ENCODE measurements around the gene TP73. TPM values are rescaled to one million over a fixed set of nuclear protein-coding genes. Genes with fewer than 3 reads are reported as not detected.

TP73 gene
- polyA plus RNA-seq, 1 donor from 2014 or later = not detected

GRCh38 chr1:3746830-3747521 lies 94.7 kb downstream of the TP73 start:
- peak overlapping the region; percentile 36 for H2AFZ ChIP-seq (ENCODE audit: low read depth, low read length)
- peak overlapping the region; percentile 75 for H3K9ac ChIP-seq (ENCODE audit: low read length)
- peak overlapping the region; percentile 91 for H3K4me3 ChIP-seq (ENCODE audit: low read length)
- no peaks in the 10 kb centered on the region for H4K20me1 ChIP-seq (ENCODE audit: insufficient read depth)
- peak overlapping the region; percentile 16 for H3K27ac ChIP-seq (ENCODE audit: low read length)
- H3K4me2 ChIP-seq (ENCODE audit: low read length) = peak overlapping the region; percentile 94
- TF ChIP-seq SMC3 (conservative IDR thresholded peaks at IDR 0.05; ENCODE audit: poor library complexity) = no peak
- TF ChIP-seq EZH2 (IDR thresholded peaks at IDR 0.05; ENCODE audit: borderline replicate concordance, insufficient read depth, low read length, poor library complexity, severe bottlenecking) = no peak
- TF ChIP-seq EP300 (conservative IDR thresholded peaks at IDR 0.05; ENCODE audit: poor library complexity, severe bottlenecking) = no peak
- TF ChIP-seq RAD21 (conservative IDR thresholded peaks at IDR 0.05) = no peak
- no peak for TF ChIP-seq TAF1 (IDR thresholded peaks at IDR 0.05; ENCODE audit: low read depth)
- TF ChIP-seq CTCF (IDR thresholded peaks at IDR 0.05; ENCODE audit: poor library complexity, severe bottlenecking) = no peak
- TF ChIP-seq MXI1 (conservative IDR thresholded peaks at IDR 0.05; ENCODE audit: poor library complexity, severe bottlenecking) = peak; percentile 79
- TF ChIP-seq REST (IDR thresholded peaks at IDR 0.05; ENCODE audit: borderline replicate concordance) = peak; percentile 8
- TF ChIP-seq POLR2AphosphoS5 (IDR thresholded peaks at IDR 0.05) = peak; percentile 65
- no peaks in the 10 kb centered on the region for H3F3A ChIP-seq (ENCODE audit: insufficient read depth, low read length, poor library complexity, severe bottlenecking)
- no peaks in the 10 kb centered on the region for H3K36me3 ChIP-seq (ENCODE audit: insufficient read depth, low read length)
- H3K27me3 ChIP-seq (ENCODE audit: insufficient read depth, low read depth, low read length) = no peaks in the 10 kb centered on the region
- H3K9me3 ChIP-seq (ENCODE audit: low read length) = no peaks in the 10 kb centered on the region
- peaks cover 5% of the 10 kb centered on the region for H3K79me2 ChIP-seq (replicated peaks; ENCODE audit: insufficient read depth, low read length)
- H3K9me2 ChIP-seq (ENCODE audit: insufficient read depth, low read length) = no peaks in the 10 kb centered on the region

GRCh38 chr1:3747522-3747848 lies 95.2 kb downstream of the TP73 start:
- H3K9ac ChIP-seq (ENCODE audit: low read length) = peak overlapping the region; percentile 75
- TF ChIP-seq TAF1 (IDR thresholded peaks at IDR 0.05; ENCODE audit: low read depth) (no peak), EZH2 (IDR thresholded peaks at IDR 0.05; ENCODE audit: borderline replicate concordance, insufficient read depth, low read length, poor library complexity, severe bottlenecking) (no peak), MXI1 (conservative IDR thresholded peaks at IDR 0.05; ENCODE audit: poor library complexity, severe bottlenecking) (no peak), EP300 (conservative IDR thresholded peaks at IDR 0.05; ENCODE audit: poor library complexity, severe bottlenecking) (no peak), POLR2AphosphoS5 (IDR thresholded peaks at IDR 0.05) (no peak), RAD21 (conservative IDR thresholded peaks at IDR 0.05) (no peak), CTCF (IDR thresholded peaks at IDR 0.05; ENCODE audit: poor library complexity, severe bottlenecking) (no peak), REST (IDR thresholded peaks at IDR 0.05; ENCODE audit: borderline replicate concordance) (no peak), SMC3 (conservative IDR thresholded peaks at IDR 0.05; ENCODE audit: poor library complexity) (no peak)
- no peaks in the 10 kb centered on the region for H3K9me2 ChIP-seq (ENCODE audit: insufficient read depth, low read length)
- H3K4me3 ChIP-seq (ENCODE audit: low read length) = peak overlapping the region; percentile 91
- H3K79me2 ChIP-seq (replicated peaks; ENCODE audit: insufficient read depth, low read length) = peaks cover 5% of the 10 kb centered on the region
- H4K20me1 ChIP-seq (ENCODE audit: insufficient read depth) = no peaks in the 10 kb centered on the region
- H3K27ac ChIP-seq (ENCODE audit: low read length) = no peak overlapping the region
- no peaks in the 10 kb centered on the region for H3K9me3 ChIP-seq (ENCODE audit: low read length)
- H3F3A ChIP-seq (ENCODE audit: insufficient read depth, low read length, poor library complexity, severe bottlenecking) = no peaks in the 10 kb centered on the region
- no peaks in the 10 kb centered on the region for H3K36me3 ChIP-seq (ENCODE audit: insufficient read depth, low read length)
- no peaks in the 10 kb centered on the region for H3K27me3 ChIP-seq (ENCODE audit: insufficient read depth, low read depth, low read length)
- peak overlapping the region; percentile 36 for H2AFZ ChIP-seq (ENCODE audit: low read depth, low read length)
- no peak overlapping the region for H3K4me2 ChIP-seq (ENCODE audit: low read length)

Data from neural cell (in vitro differentiated cells).